Superior temporal gyrus (tissue), 1 donor: ENCODE results near the gene KCNT2.
"Not testable (repeated sequence)": the region's sequence is repeated elsewhere in the genome, so short reads cannot be mapped to it uniquely, and the experiment has no call there.

Experiments
- DNase-seq: peaks from one replicate; pipeline ENCODE4 v3.0.0-alpha.2; 2016; ENCODE audit errors: extremely low spot score

KCNT2 gene

GRCh38 chr1:196590959-196591358 is 17.3 kb downstream of the KCNT2 start:
- no peak for DNase-seq

GRCh38 chr1:196590012-196590708 is 18.1 kb downstream of the KCNT2 start:
- DNase-seq = no peak

- no peak for DNase-seq
These were observed 23.5 kb downstream of the KCNT2 start for GRCh38 chr1:196584696-196585095.

- no peak for DNase-seq
These were observed 30.9 kb downstream of the KCNT2 start for GRCh38 chr1:196577386-196577785.

- no peak for DNase-seq
These were observed 35.0 kb downstream of the KCNT2 start for GRCh38 chr1:196573226-196573625.

GRCh38 chr1:196567238-196567637 is 41.0 kb downstream of the KCNT2 start:
- no peak for DNase-seq

GRCh38 chr1:196563768-196564167 is 44.5 kb downstream of the KCNT2 start:
- no peak for DNase-seq

GRCh38 chr1:196559314-196559713 is 48.9 kb downstream of the KCNT2 start:
- DNase-seq = no peak

GRCh38 chr1:196558411-196558810 is 49.8 kb downstream of the KCNT2 start:
- no peak for DNase-seq

- DNase-seq = no peak
These were observed 50.4 kb downstream of the KCNT2 start for GRCh38 chr1:196557797-196558196.

GRCh38 chr1:196550731-196551130 is 57.5 kb downstream of the KCNT2 start:
- no peak for DNase-seq

- no peak for DNase-seq
These were observed 61.7 kb downstream of the KCNT2 start for GRCh38 chr1:196546272-196547111.

- DNase-seq = no peak
These were observed 63.0 kb downstream of the KCNT2 start for GRCh38 chr1:196545222-196545621.

- no peak for DNase-seq
These were observed 63.6 kb downstream of the KCNT2 start for GRCh38 chr1:196544617-196545016.

- DNase-seq = no peak
These were observed 64.4 kb downstream of the KCNT2 start for GRCh38 chr1:196543833-196544232.

GRCh38 chr1:196538473-196538872 is 69.8 kb downstream of the KCNT2 start:
- DNase-seq = no peak

GRCh38 chr1:196535727-196536126 is 72.5 kb downstream of the KCNT2 start:
- DNase-seq = no peak

GRCh38 chr1:196531737-196532524 is 76.3 kb downstream of the KCNT2 start:
- no peak for DNase-seq

- DNase-seq = no peak
These were observed 80.3 kb downstream of the KCNT2 start for GRCh38 chr1:196527919-196528318.

- not testable (repeated sequence) for DNase-seq
These were observed 85.5 kb downstream of the KCNT2 start for GRCh38 chr1:196522574-196523345.

- DNase-seq = no peak
These were observed 91.0 kb downstream of the KCNT2 start for GRCh38 chr1:196517193-196517592.

GRCh38 chr1:196516373-196516772 is 91.9 kb downstream of the KCNT2 start:
- no peak for DNase-seq
